ENCODE measurements around the gene POU2AF2.

DNA sequence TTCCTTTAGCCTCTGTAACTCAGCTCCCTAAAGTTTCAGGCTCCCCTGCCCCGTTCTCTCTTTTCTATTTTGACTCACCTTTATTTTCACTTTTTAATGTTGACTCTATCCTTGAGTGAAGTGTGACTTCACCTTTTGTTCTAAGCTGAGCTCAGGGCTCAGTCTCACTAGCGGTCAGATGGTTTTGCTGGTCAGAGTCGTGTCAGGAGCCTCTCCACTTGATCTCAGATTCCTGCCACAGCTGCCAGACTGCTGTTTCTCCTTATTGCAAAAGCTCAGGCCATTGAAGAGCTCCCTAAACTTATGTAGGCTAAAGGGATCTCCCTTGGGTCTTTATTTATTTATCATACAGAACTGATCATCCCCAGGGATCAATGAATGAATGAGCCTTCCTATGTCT, 13.7 kb upstream of the POU2AF2 start:
- TF ChIP-seq, protein P1, sequence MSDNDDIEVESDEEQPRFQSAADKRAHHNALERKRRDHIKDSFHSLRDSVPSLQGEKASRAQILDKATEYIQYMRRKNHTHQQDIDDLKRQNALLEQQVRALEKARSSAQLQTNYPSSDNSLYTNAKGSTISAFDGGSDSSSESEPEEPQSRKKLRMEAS (IDR thresholded peaks at IDR 0.05) = no peak
- TF ChIP-seq EP300 (IDR thresholded peaks at IDR 0.05; ENCODE audit: borderline replicate concordance) (no peak), FOXM1 (IDR thresholded peaks at IDR 0.05; ENCODE audit: borderline replicate concordance, low read depth) (no peak), TAF1 (IDR thresholded peaks at IDR 0.05; ENCODE audit: low read depth) (no peak), YY1 (IDR thresholded peaks at IDR 0.05; ENCODE audit: low read depth) (no peak), RAD21 (IDR thresholded peaks at IDR 0.05; ENCODE audit: low read depth) (no peak), EGR1 (IDR thresholded peaks at IDR 0.05) (no peak), CREB1 (IDR thresholded peaks at IDR 0.05; ENCODE audit: low read depth) (no peak), ZBTB7A (IDR thresholded peaks at IDR 0.05; ENCODE audit: low read depth) (no peak), CEBPB (IDR thresholded peaks at IDR 0.05) (no peak), TEAD4 (IDR thresholded peaks at IDR 0.05) (no peak), TCF12 (IDR thresholded peaks at IDR 0.05; ENCODE audit: low read depth) (no peak)
- TF ChIP-seq, protein P2, sequence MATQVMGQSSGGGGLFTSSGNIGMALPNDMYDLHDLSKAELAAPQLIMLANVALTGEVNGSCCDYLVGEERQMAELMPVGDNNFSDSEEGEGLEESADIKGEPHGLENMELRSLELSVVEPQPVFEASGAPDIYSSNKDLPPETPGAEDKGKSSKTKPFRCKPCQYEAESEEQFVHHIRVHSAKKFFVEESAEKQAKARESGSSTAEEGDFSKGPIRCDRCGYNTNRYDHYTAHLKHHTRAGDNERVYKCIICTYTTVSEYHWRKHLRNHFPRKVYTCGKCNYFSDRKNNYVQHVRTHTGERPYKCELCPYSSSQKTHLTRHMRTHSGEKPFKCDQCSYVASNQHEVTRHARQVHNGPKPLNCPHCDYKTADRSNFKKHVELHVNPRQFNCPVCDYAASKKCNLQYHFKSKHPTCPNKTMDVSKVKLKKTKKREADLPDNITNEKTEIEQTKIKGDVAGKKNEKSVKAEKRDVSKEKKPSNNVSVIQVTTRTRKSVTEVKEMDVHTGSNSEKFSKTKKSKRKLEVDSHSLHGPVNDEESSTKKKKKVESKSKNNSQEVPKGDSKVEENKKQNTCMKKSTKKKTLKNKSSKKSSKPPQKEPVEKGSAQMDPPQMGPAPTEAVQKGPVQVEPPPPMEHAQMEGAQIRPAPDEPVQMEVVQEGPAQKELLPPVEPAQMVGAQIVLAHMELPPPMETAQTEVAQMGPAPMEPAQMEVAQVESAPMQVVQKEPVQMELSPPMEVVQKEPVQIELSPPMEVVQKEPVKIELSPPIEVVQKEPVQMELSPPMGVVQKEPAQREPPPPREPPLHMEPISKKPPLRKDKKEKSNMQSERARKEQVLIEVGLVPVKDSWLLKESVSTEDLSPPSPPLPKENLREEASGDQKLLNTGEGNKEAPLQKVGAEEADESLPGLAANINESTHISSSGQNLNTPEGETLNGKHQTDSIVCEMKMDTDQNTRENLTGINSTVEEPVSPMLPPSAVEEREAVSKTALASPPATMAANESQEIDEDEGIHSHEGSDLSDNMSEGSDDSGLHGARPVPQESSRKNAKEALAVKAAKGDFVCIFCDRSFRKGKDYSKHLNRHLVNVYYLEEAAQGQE (IDR thresholded peaks at IDR 0.05; ENCODE audit: low read depth) = no peak
- TF ChIP-seq, protein P3, sequence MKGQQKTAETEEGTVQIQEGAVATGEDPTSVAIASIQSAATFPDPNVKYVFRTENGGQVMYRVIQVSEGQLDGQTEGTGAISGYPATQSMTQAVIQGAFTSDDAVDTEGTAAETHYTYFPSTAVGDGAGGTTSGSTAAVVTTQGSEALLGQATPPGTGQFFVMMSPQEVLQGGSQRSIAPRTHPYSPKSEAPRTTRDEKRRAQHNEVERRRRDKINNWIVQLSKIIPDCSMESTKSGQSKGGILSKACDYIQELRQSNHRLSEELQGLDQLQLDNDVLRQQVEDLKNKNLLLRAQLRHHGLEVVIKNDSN (IDR thresholded peaks at IDR 0.05) = no peak
